Measurements from ENCODE around the gene CNKSR3. TPM values are rescaled to one million over a fixed set of nuclear protein-coding genes. Genes with fewer than 3 reads are reported as not detected.

CNKSR3 gene
- total RNA-seq, 1 experiment from 2014 or later: 19.4 TPM

GRCh38 chr6:154414021-154414813 is 96.3 kb downstream of the CNKSR3 start:
- peak; percentile 72 for DNase-seq (ENCODE audit: low read depth)

GRCh38 chr6:154412106-154412820 is 98.2 kb downstream of the CNKSR3 start:
- peak; percentile 48 for DNase-seq (ENCODE audit: low read depth)

GRCh38 chr6:154411076-154411475 is 99.4 kb downstream of the CNKSR3 start:
- no peak for DNase-seq (ENCODE audit: low read depth)

GRCh38 chr6:154410619-154411072 is 99.8 kb downstream of the CNKSR3 start:
- peak; percentile 100 for DNase-seq (ENCODE audit: low read depth)

GRCh38 chr6:154408891-154409500 is 101.5 kb downstream of the CNKSR3 start:
- DNase-seq (ENCODE audit: low read depth): peak; percentile 72

GRCh38 chr6:154407440-154407839 is 103.0 kb downstream of the CNKSR3 start:
- DNase-seq (ENCODE audit: low read depth): no peak

GRCh38 chr6:154406869-154407268 is 103.6 kb downstream of the CNKSR3 start:
- DNase-seq (ENCODE audit: low read depth): no peak

GRCh38 chr6:154406301-154406700 is 104.2 kb downstream of the CNKSR3 start:
- no peak for DNase-seq (ENCODE audit: low read depth)

GRCh38 chr6:154404791-154405400 is 105.6 kb downstream of the CNKSR3 start:
- DNase-seq (ENCODE audit: low read depth): peak; percentile 91

- DNase-seq (ENCODE audit: low read depth): peak; percentile 96
Measured at GRCh38 chr6:154403788-154404187, 106.7 kb downstream of the CNKSR3 start.

- DNase-seq (ENCODE audit: low read depth): no peak
Measured at GRCh38 chr6:154402081-154402780, 108.3 kb downstream of the CNKSR3 start.

GRCh38 chr6:154399097-154399496 is 111.4 kb downstream of the CNKSR3 start:
- peak; percentile 90 for DNase-seq (ENCODE audit: low read depth)

- DNase-seq (ENCODE audit: low read depth): no peak
Measured at GRCh38 chr6:154397491-154398195, 112.8 kb downstream of the CNKSR3 start.

GRCh38 chr6:154395878-154396277 is 114.6 kb downstream of the CNKSR3 start:
- no peak for DNase-seq (ENCODE audit: low read depth)

- no peak for DNase-seq (ENCODE audit: low read depth)
Measured at GRCh38 chr6:154395316-154395715, 115.2 kb downstream of the CNKSR3 start.

GRCh38 chr6:154394571-154394970 is 115.9 kb downstream of the CNKSR3 start:
- no peak for DNase-seq (ENCODE audit: low read depth)

GRCh38 chr6:154390034-154390433 is 120.5 kb downstream of the CNKSR3 start:
- DNase-seq (ENCODE audit: low read depth): no peak

GRCh38 chr6:154388803-154389202 is 121.7 kb downstream of the CNKSR3 start:
- DNase-seq (ENCODE audit: low read depth): no peak

- DNase-seq (ENCODE audit: low read depth): peak; percentile 93
Measured at GRCh38 chr6:154386848-154387717, 123.4 kb downstream of the CNKSR3 start.

- DNase-seq (ENCODE audit: low read depth): peak; percentile 79
Measured at GRCh38 chr6:154384191-154384590, 126.3 kb downstream of the CNKSR3 start.

Measured in M059J (cell line).